ENCODE results near the gene INPP5A.

DNA sequence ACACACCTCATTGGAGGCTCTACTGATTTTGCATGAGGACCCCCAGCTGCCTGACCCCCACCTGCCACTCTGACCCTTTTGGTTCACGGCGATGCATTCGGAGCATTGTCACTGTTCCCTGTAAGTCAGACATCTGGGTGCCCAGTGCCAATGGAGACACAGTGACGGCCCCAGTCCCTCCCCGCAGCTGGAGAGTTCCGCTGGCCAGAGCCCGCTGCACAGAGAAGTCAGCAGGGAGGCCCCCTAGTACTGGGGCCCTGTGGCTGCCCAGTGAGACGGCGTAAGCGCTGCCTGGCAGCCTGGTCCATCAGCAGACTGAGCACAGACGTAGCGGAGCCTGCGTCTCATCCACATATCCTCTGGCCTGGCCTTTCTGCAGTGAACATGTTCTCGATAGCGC, 170.9 kb downstream of the INPP5A start:
- TF ChIP-seq, protein P1, sequence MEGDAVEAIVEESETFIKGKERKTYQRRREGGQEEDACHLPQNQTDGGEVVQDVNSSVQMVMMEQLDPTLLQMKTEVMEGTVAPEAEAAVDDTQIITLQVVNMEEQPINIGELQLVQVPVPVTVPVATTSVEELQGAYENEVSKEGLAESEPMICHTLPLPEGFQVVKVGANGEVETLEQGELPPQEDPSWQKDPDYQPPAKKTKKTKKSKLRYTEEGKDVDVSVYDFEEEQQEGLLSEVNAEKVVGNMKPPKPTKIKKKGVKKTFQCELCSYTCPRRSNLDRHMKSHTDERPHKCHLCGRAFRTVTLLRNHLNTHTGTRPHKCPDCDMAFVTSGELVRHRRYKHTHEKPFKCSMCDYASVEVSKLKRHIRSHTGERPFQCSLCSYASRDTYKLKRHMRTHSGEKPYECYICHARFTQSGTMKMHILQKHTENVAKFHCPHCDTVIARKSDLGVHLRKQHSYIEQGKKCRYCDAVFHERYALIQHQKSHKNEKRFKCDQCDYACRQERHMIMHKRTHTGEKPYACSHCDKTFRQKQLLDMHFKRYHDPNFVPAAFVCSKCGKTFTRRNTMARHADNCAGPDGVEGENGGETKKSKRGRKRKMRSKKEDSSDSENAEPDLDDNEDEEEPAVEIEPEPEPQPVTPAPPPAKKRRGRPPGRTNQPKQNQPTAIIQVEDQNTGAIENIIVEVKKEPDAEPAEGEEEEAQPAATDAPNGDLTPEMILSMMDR (IDR thresholded peaks at IDR 0.05 in 8 of 11, conservative IDR thresholded peaks at IDR 0.05 in 3 of 11): no peak
- TF ChIP-seq POLR2AphosphoS5 (IDR thresholded peaks at IDR 0.05): no peak
